Upper lobe of left lung (tissue), 4 donors: ENCODE results near the gene FKBP6.

Source experiments
- POLR2AphosphoS5 ChIP-seq, 2 donors: sonication (generic); formaldehyde crosslinking; IDR thresholded peaks; one replicate each; pipeline ENCODE4 v1.5.1; 2017; ENCODE audit warnings: antibody characterized with exemption in 2 of 2
- TF ChIP-seq, protein P1 (sequence below), 6 experiments: fragments of 450-650 bp in 4 of 6; fragments of 200-600 bp in 2 of 6; sonication (generic) in 2 of 6; IDR thresholded peaks; one replicate each; pipeline ENCODE4 v1.5.1; 2016 to 2019; ENCODE audit warnings: antibody characterized with exemption in 6 of 6

DNA sequence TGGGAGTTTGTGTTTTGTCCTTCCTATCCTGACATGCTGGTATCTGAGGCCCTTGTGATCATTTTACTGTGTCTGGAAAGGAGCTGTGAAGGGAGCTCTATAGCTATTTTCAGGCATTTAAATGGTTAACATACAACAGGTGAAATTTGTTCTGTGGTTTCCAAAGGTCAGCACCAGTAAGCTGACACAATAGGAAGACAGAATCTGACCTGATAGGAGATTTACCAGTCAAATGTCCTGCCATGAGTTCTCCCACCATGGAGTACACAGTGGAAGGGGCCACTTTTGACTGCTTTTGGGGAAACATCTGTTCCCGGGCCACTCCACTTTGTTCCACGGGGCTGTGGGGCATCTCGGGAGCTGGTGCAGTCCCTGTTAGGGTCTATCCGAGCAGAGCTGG lies 17.6 kb downstream of the FKBP6 start:
- TF ChIP-seq, protein P1, sequence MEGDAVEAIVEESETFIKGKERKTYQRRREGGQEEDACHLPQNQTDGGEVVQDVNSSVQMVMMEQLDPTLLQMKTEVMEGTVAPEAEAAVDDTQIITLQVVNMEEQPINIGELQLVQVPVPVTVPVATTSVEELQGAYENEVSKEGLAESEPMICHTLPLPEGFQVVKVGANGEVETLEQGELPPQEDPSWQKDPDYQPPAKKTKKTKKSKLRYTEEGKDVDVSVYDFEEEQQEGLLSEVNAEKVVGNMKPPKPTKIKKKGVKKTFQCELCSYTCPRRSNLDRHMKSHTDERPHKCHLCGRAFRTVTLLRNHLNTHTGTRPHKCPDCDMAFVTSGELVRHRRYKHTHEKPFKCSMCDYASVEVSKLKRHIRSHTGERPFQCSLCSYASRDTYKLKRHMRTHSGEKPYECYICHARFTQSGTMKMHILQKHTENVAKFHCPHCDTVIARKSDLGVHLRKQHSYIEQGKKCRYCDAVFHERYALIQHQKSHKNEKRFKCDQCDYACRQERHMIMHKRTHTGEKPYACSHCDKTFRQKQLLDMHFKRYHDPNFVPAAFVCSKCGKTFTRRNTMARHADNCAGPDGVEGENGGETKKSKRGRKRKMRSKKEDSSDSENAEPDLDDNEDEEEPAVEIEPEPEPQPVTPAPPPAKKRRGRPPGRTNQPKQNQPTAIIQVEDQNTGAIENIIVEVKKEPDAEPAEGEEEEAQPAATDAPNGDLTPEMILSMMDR (IDR thresholded peaks at IDR 0.05), result no peak
- no peak for TF ChIP-seq POLR2AphosphoS5 (IDR thresholded peaks at IDR 0.05)
